GM13977 (cell line): ENCODE results near the gene MBNL1.

Experiments used
- DNase-seq: peaks from one replicate; pipeline ENCODE4 v3.0.0; 2012; ENCODE audit warnings: low spot score
- CTCF ChIP-seq: IDR thresholded peaks from 2 replicates; pipeline ENCODE4 v1.5.1; 2012; ENCODE audit warnings: mild to moderate bottlenecking, control low read depth; ENCODE audit not compliant: insufficient read depth; ENCODE audit errors: extremely low read depth, missing control alignments
- in situ Hi-C: fragments of 300-500 bp; cut with MboI; formaldehyde crosslinking; loops from one replicate; pipeline ENCODE4 v1.12.0; 2022; ENCODE audit warnings: low sequenced_read_pairs, low pct_unique_long_range_greater_than_20kb, mixed read lengths, inconsistent platforms; ENCODE audit not compliant: unreplicated experiment

Gene MBNL1

GRCh38 chr3:152261329-152261728 is 7.4 kb upstream of the MBNL1 start:
- no peak for TF ChIP-seq CTCF
- in situ Hi-C loops = no loop called here
- DNase-seq = no peak

DNA sequence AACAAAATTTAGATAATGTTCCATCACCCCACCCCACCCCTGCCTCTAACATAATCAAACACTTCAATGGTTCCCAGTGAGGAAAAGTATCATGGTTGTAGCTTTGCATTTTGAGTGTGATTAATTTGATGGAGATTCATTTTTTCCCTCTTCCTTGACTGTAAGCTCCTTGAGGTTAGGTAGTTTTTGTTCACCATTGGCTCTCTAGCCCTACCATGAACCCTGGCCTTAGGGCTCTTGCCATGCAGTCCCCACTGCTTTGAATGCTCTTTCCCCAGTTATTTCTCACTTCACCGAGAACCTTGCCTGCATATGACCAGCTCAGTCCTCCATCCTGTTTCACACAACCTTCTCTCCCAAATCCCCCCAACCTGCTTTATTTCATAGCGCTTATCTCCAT is 5.0 kb upstream of the MBNL1 start:
- DNase-seq = no peak
- no peak for TF ChIP-seq CTCF
- in situ Hi-C loops = no loop called here

DNA sequence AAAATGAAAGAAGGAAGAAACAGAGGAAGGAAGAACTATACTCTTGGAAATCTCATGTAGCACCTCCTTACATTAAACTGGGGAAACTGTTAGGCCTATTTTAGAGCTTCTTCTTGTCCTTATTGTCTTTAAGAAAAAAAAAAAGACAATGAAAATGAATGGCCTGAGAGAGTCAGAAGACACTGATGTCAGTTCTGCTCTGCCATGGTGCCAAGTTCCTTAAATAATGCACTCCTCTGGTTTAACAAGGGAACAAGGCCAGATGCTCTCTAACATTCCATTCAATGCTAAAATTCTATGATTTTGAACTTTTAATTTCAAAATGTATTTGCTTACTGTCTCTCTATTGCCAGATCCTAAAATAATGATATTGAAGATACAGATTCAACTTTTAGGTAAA is 4.4 kb upstream of the MBNL1 start:
- in situ Hi-C loops = no loop called here
- TF ChIP-seq CTCF = no peak
- no peak for DNase-seq

DNA sequence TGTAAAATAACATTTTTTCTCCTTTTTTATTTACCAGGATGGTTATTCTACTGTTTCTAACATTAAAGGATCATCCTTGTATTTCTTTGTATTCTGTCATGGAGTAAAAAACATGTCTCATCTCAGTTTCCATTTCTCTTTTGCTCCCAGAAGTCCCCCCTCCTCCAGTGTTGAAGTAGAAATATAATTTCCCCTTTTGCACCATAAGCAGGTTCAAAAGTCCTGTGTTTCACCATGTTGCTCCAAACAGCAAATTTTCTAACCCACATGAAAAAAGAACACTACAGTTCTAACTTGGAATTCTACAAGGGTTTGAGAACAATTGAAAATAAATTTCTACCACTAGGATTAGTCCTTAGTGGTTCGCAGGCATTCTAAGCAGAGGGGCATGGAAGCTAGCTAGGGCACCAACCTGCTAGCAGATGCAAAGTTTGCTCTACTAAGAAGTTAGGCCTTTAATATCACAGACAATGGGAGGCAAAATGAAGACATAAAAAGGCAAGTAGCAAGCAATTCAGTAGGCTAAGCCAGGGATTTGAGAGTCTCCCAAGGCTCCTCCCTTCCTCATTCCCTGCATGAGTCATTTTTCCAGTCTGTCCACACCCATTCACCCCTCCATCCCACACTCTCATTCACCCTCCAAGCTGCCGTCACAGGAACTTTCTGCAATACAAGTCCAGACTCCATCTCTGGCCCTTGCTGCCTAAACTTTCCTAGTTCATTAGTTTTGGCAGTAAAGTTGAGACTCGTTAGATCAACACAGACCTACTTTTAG is 2.3 kb upstream of the MBNL1 start:
- TF ChIP-seq CTCF = no peak
- DNase-seq = no peak
- in situ Hi-C loops = no loop called here

DNA sequence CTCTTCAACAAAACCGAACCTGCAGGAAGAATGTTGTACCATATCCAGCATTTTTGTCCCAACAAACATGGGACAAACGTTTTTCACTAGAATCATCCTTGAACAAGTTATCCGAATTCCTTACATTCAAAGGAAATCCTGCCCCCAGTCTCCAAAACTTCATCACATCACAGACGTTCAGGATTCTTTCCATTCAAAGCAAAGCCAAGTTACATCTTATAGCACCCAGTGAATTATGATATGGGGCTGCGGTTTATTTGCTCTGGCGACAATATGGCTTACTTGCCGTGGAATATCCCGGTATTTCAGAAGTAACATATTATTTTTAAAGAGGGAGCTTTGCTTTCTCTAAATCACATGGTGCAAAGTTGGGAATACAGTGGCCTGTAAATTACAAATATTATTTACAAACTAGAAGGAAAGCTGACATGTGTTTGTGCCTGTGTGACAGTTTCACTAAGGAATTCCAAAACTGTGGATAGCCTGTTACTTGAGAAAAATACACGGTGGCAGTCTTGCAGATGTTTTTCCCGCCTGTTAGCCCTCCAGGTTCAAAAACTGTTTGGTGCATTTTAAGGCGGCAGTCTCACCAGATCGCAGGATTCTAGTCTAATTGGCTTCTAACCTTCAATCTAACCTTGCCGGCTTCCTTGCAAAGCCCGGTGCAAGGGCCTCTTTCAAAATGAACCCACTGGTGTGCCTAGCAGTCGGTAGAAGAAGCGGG is 736 bp upstream of the MBNL1 start:
- no peak for TF ChIP-seq CTCF
- no peak for DNase-seq
- in situ Hi-C loops = no loop called here

DNA sequence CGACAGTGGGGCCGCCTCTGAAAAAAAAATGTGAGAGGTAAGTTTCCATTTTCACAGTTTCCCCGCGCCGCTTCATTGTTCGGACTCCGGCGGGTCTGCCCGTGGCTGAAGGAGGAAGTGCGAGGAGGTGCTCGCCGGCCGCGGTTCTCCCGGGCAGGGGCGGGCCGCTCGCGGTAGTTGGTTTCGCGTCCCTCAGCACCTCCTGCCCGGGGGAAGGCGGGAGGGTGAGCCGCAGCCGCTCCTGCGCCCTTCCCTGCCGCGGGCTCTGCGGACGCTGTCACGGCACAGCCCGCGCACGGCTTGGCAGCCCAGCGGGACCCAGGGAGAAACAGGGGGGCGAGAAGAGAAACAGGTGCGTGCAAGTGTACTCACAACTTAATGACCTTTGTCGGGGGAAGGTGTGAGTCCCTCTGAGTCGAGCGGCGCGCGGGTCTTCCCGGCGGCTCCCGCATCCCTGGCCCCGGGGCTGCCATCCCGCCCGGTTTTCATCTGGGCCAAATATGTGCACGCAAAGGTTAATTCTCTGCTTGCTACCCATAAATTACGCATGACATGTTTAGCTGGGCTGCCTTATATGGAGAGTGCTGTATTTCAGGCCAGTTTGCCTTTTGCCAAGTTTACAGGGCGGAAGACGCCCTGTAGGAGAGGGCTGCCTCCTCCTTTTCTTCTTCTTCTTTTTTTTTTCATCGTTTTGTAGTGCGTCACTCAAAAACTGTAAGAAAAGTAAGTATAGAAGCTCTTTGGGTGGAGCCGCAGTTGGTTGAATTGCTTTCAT is 514 bp downstream of the MBNL1 start:
- in situ Hi-C loops = no loop called here
- TF ChIP-seq CTCF = no peak
- peak; percentile 60 for DNase-seq
